K562 (cell line): ENCODE data around the gene ENKUR. TPM values are rescaled to one million over a fixed set of nuclear protein-coding genes. Genes with fewer than 3 reads are reported as not detected.

Experiments used
- CHD2 ChIP-seq: IDR thresholded peaks from 2 replicates; pipeline ENCODE4 v1.6.1; 2011; ENCODE audit warnings: low read depth, low read length
- CLOCK ChIP-seq: fragments of 250-450 bp; sonication (Bioruptor Pico); IDR thresholded peaks from 2 replicates; pipeline ENCODE4 v1.4.0; 2020; ENCODE audit warnings: mild to moderate bottlenecking, moderate library complexity, borderline replicate concordance
- E2F8 ChIP-seq: fragments of 450-650 bp; IDR thresholded peaks from 2 replicates; pipeline ENCODE4 v1.7.1; 2018; ENCODE audit warnings: mild to moderate bottlenecking, low read depth; ENCODE audit not compliant: partially characterized antibody
- FOXP4 ChIP-seq: sonication (generic); formaldehyde crosslinking; IDR thresholded peaks from 2 replicates; pipeline ENCODE4 v1.8.0; 2022; ENCODE audit warnings: mild to moderate bottlenecking, missing genetic modification reagents, borderline replicate concordance
- GTF2E2 ChIP-seq: fragments of 200-800 bp; sonication (Bioruptor generic); IDR thresholded peaks from 2 replicates; pipeline ENCODE4 v1.6.1; 2016; ENCODE audit warnings: missing genetic modification characterization, missing compliant biosample characterization
- HDAC2 ChIP-seq: fragments of 450-650 bp; IDR thresholded peaks from 2 replicates; pipeline ENCODE4 v1.6.1; 2016; ENCODE audit warnings: mild to moderate bottlenecking
- KDM1A ChIP-seq, 2 experiments: fragments of 450-650 bp; IDR thresholded peaks; 2 replicates each; pipeline ENCODE4 v1.6.1; 2016; ENCODE audit warnings: mild to moderate bottlenecking in 2 of 2
- KLF10 ChIP-seq: fragments of 250-450 bp; sonication (Bioruptor Pico); IDR thresholded peaks from 2 replicates; pipeline ENCODE4 v1.6.1; 2021; ENCODE audit warnings: matching md5 sums
- NCOA6 ChIP-seq: fragments of 450-650 bp; IDR thresholded peaks from 2 replicates; pipeline ENCODE4 v1.6.1; 2017; ENCODE audit warnings: mild to moderate bottlenecking
- NR2C2 ChIP-seq, 2 experiments: fragments of 200-800 bp in 1 of 2; sonication (Bioruptor generic) in 1 of 2; sonication (generic) in 1 of 2; formaldehyde crosslinking in 1 of 2; IDR thresholded peaks; 2 replicates each; pipeline versions ENCODE4 v1.6.1 to v1.8.0; 2016 to 2022; ENCODE audit warnings: mild to moderate bottlenecking in 1 of 2, missing compliant biosample characterization in 1 of 2, missing genetic modification characterization in 1 of 2, missing genetic modification reagents in 1 of 2
- PHF8 ChIP-seq: fragments of 200-600 bp; sonication (generic); IDR thresholded peaks from 2 replicates; pipeline ENCODE4 v1.6.1; 2012; ENCODE audit warnings: mixed run types, mild to moderate bottlenecking, inconsistent platforms, low read length, moderate library complexity, borderline replicate concordance
- RHOXF2B ChIP-seq: fragments of 250-450 bp; sonication (Bioruptor Pico); conservative IDR thresholded peaks from 2 replicates; pipeline ENCODE4 v1.5.1; 2021
- SMAD2 ChIP-seq: fragments of 150-350 bp; IDR thresholded peaks from 2 replicates; pipeline ENCODE4 v1.6.1; 2014; ENCODE audit warnings: low read depth, mild to moderate bottlenecking, low read length
- TAF1 ChIP-seq: IDR thresholded peaks from 2 replicates; pipeline ENCODE4 v1.6.1; 2011; ENCODE audit warnings: mild to moderate bottlenecking, low read length, moderate library complexity; ENCODE audit not compliant: insufficient read depth, control insufficient read depth, severe bottlenecking; ENCODE audit errors: extremely low read depth
- TAF9B ChIP-seq: fragments of 450-650 bp; IDR thresholded peaks from 2 replicates; pipeline ENCODE4 v1.6.1; 2018; ENCODE audit warnings: mild to moderate bottlenecking; ENCODE audit not compliant: partially characterized antibody
- TARDBP ChIP-seq: fragments of 450-650 bp; IDR thresholded peaks from 2 replicates; pipeline ENCODE4 v1.6.1; 2016
- TEAD1 ChIP-seq, 2 experiments: fragments of 450-650 bp in 1 of 2; sonication (generic) in 1 of 2; formaldehyde crosslinking; IDR thresholded peaks; 2 replicates each; pipeline versions ENCODE4 v1.4.0 to v1.8.0; 2020 to 2022; ENCODE audit warnings: mild to moderate bottlenecking in 2 of 2, missing genetic modification reagents in 1 of 2
- ZC3H8 ChIP-seq: fragments of 450-650 bp; IDR thresholded peaks from 2 replicates; pipeline ENCODE4 v1.6.1; 2017
- ZNF133 ChIP-seq: fragments of 250-450 bp; sonication (Bioruptor Pico); IDR thresholded peaks from 2 replicates; pipeline ENCODE4 v1.4.0; 2020; ENCODE audit warnings: mild to moderate bottlenecking
- ZNF212 ChIP-seq: fragments of 450-650 bp; formaldehyde crosslinking; IDR thresholded peaks from 2 replicates; pipeline ENCODE4 v1.4.0; 2020; ENCODE audit warnings: mild to moderate bottlenecking
- ZNF511 ChIP-seq: sonication (generic); formaldehyde crosslinking; IDR thresholded peaks from 2 replicates; pipeline ENCODE4 v1.8.0; 2022; ENCODE audit warnings: mild to moderate bottlenecking, missing genetic modification reagents
- ZNF76 ChIP-seq: fragments of 250-450 bp; sonication (Bioruptor Pico); IDR thresholded peaks from 2 replicates; pipeline ENCODE4 v1.4.0; 2020; ENCODE audit warnings: mild to moderate bottlenecking, moderate library complexity, borderline replicate concordance
- polyA plus RNA-seq, 8 experiments: library from polyadenylated mRNA; depleted of rRNA in 4 of 8; stranded (reverse) in 5 of 8; unstranded in 3 of 8; fragments of >200 nt; fragmentation: Nextera tagmentation in 2 of 8; fragmentation: Illumina TruSeq in 1 of 8; extraction: Ambion mirVana in 2 of 8; extraction: Trizol in 1 of 8; gene quantifications; 2 replicates each; pipeline versions ENCODE4 v1.2.1 to v1.2.3, GENCODE V29; 2011 to 2014; ENCODE audit warnings: inconsistent platforms in 1 of 8, missing spikeins in 1 of 8
- total RNA-seq, 7 experiments: library from RNA; depleted of rRNA in 6 of 7; stranded (reverse); fragments of >200 nt in 6 of 7; fragmentation: Illumina TruSeq in 2 of 7; extraction: Trizol in 2 of 7; gene quantifications; 2 replicates each; pipeline versions ENCODE4 v1.2.1 to v1.2.3, GENCODE V29; 2011 to 2021; ENCODE audit warnings: low replicate concordance in 1 of 7

Gene ENKUR
- total and polyA plus RNA-seq, 9 of the 15 experiments (the other 6 are each of a cell fraction or from before 2014, with no cell fraction given) = 0.06 to 0.46 (median 0.20) TPM

- TF ChIP-seq E2F8 (no peak), TAF1 (no peak), ZNF212 (no peak), TAF9B (no peak), RHOXF2B (CRISPR knock-in tag) (no peak), ZNF511 (CRISPR knock-in tag) (no peak), ZC3H8 (no peak), CLOCK (CRISPR knock-in tag) (no peak), HDAC2 (no peak), ZNF133 (CRISPR knock-in tag) (no peak), CHD2 (no peak), KLF10 (no peak), SMAD2 (no peak), KDM1A (IDR thresholded peaks at IDR 0.05) (peak; percentile 45 to 51; a peak in 3 of 4 replicates), ZNF76 (CRISPR knock-in tag) (no peak), FOXP4 (no peak), PHF8 (no peak), GTF2E2 (tag) (no peak), NCOA6 (no peak), TEAD1 (CRISPR knock-in tag; IDR thresholded peaks at IDR 0.05) (no peak), NR2C2 (CRISPR knock-in tag; IDR thresholded peaks at IDR 0.05) (no peak), NR2C2 (tag; IDR thresholded peaks at IDR 0.05) (no peak), TARDBP (no peak)
These were observed 31.8 kb upstream of the ENKUR start (continued) for GRCh38 chr10:25047591-25048301.
